H1 (cell line): Measurements from ENCODE around the gene OR2V2. TPM values are rescaled to one million over a fixed set of nuclear protein-coding genes. Genes with fewer than 3 reads are reported as not detected.

Source experiments
- MAX ChIP-seq: IDR thresholded peaks from 2 replicates; pipeline ENCODE4 v1.6.1; 2012; ENCODE audit warnings: inconsistent platforms
- TCF12 ChIP-seq: IDR thresholded peaks from 2 replicates; pipeline ENCODE4 v1.6.1; 2011; ENCODE audit warnings: low read depth, mild to moderate bottlenecking, low read length
- polyA plus RNA-seq, 7 experiments: library from polyadenylated mRNA; depleted of rRNA in 3 of 7; stranded (reverse) in 5 of 7; unstranded in 2 of 7; fragments of >200 nt in 5 of 7; fragments of 200-250 nt in 2 of 7; gene quantifications; 1 replicate in 5 of 7; 2 replicates in 1 of 7; 4 replicates in 1 of 7; pipeline versions ENCODE4 v1.2.1 to v1.2.3, GENCODE V29; 2011 to 2013; ENCODE audit warnings: missing spikeins in 2 of 7, mixed read lengths in 2 of 7
- total RNA-seq: library from RNA; stranded (reverse); fragmentation: NEBNext Ultra II Directional; extraction: Animal tissue kit (Norgen Biotek cat#: 25700); gene quantifications from 2 replicates; pipeline ENCODE4 v1.2.1, GENCODE V29; 2021

The OR2V2 gene
- total and polyA plus RNA-seq, 2 of the 8 experiments (the other 6 are each of a cell fraction or from before 2014, with no cell fraction given), result not detected

GRCh38 chr5:181108578-181109165, 38.7 kb upstream of the OR2V2 start (continued):
- TF ChIP-seq MAX (no peak), TCF12 (no peak)
- TF ChIP-seq, all 59 proteins: peak for 0
